ENCODE measurements around the gene FOXO3.

FOXO3 gene

GRCh38 chr6:108730635-108731515 lies 170.2 kb downstream of the FOXO3 start:
- DNase-seq (ENCODE audit: extremely low read depth, insufficient read length): no peak
- Histone ChIP-seq H3K27me3 (replicated peaks; ENCODE audit: control insufficient read depth, insufficient read depth, low read length) (no peaks in the 10 kb centered on the region), H3K4me3 (replicated peaks; ENCODE audit: low read depth, low read length) (no peak overlapping the region), H3K36me3 (ENCODE audit: control insufficient read depth, insufficient read depth, low read length) (no peaks in the 10 kb centered on the region)
- TF ChIP-seq CTCF (IDR thresholded peaks at IDR 0.05; ENCODE audit: insufficient read depth, low read length, poor library complexity, severe bottlenecking): no peak

- DNase-seq (ENCODE audit: extremely low read depth, insufficient read length): no peak
- Histone ChIP-seq H3K27me3 (replicated peaks; ENCODE audit: control insufficient read depth, insufficient read depth, low read length) (no peaks in the 10 kb centered on the region), H3K4me3 (replicated peaks; ENCODE audit: low read depth, low read length) (no peak overlapping the region), H3K36me3 (ENCODE audit: control insufficient read depth, insufficient read depth, low read length) (no peaks in the 10 kb centered on the region)
- no peak for TF ChIP-seq CTCF (IDR thresholded peaks at IDR 0.05; ENCODE audit: insufficient read depth, low read length, poor library complexity, severe bottlenecking)
Measured at GRCh38 chr6:108732091-108732870, 171.6 kb downstream of the FOXO3 start.

GRCh38 chr6:108733051-108733450 lies 172.3 kb downstream of the FOXO3 start:
- Histone ChIP-seq H3K36me3 (ENCODE audit: control insufficient read depth, insufficient read depth, low read length) (no peaks in the 10 kb centered on the region), H3K4me3 (replicated peaks; ENCODE audit: low read depth, low read length) (no peak overlapping the region), H3K27me3 (replicated peaks; ENCODE audit: control insufficient read depth, insufficient read depth, low read length) (no peaks in the 10 kb centered on the region)
- no peak for TF ChIP-seq CTCF (IDR thresholded peaks at IDR 0.05; ENCODE audit: insufficient read depth, low read length, poor library complexity, severe bottlenecking)
- DNase-seq (ENCODE audit: extremely low read depth, insufficient read length): no peak

- no peaks in the 10 kb centered on the region for H3K27me3 ChIP-seq (replicated peaks; ENCODE audit: control insufficient read depth, insufficient read depth, low read length)
- no peak overlapping the region for H3K4me3 ChIP-seq (replicated peaks; ENCODE audit: low read depth, low read length)
- no peak for TF ChIP-seq CTCF (IDR thresholded peaks at IDR 0.05; ENCODE audit: insufficient read depth, low read length, poor library complexity, severe bottlenecking)
- H3K36me3 ChIP-seq (ENCODE audit: control insufficient read depth, insufficient read depth, low read length): no peaks in the 10 kb centered on the region
- DNase-seq (ENCODE audit: extremely low read depth, insufficient read length): no peak
Measured at GRCh38 chr6:108733706-108734265, 173.1 kb downstream of the FOXO3 start.
